Caco-2 (cell line): ENCODE data around the gene GIMAP4. TPM values are rescaled to one million over a fixed set of nuclear protein-coding genes. Genes with fewer than 3 reads are reported as not detected.

ENCODE experiments used
- BruUV-seq: library from RNA; stranded (reverse); fragments of 400-500 nt; replicated peaks from 2 replicates; lab custom pipeline; 2021; lab: Mats Ljungman, UMichigan
- CTCF ChIA-PET: fragments of 300-600 bp; sonication (Branson Sonifier 250); formaldehyde crosslinking; loops from one replicate; lab custom pipeline; 2022; ENCODE audit warnings: antibody characterized with exemption; lab: Charles Lee
- POLR2A ChIA-PET: fragments of 300-600 bp; sonication (Branson Sonifier 250); formaldehyde crosslinking; loops from one replicate; lab custom pipeline; 2022; ENCODE audit warnings: antibody characterized with exemption; lab: Charles Lee
- DNase-seq, 2 experiments: peaks; one replicate each; pipeline versions ENCODE4 v3.0.0 to v3.0.0-alpha.2; 2020 to 2022
- H3K27me3 ChIP-seq: replicated peaks from 2 replicates; pipeline ENCODE4 v1.6.0; 2011; ENCODE audit warnings: low read length; ENCODE audit not compliant: control insufficient read depth, insufficient read depth
- H3K36me3 ChIP-seq: 2 replicates; pipeline ENCODE4 v1.5.1; 2011; ENCODE audit warnings: low read length; ENCODE audit not compliant: control insufficient read depth, insufficient read depth
- H3K4me1 ChIP-seq: fragments of 250-450 bp; sonication (Bioruptor Pico); 2 replicates; pipeline ENCODE4 v1.5.1; 2020; ENCODE audit warnings: mild to moderate bottlenecking
- H3K4me3 ChIP-seq: 2 replicates; pipeline ENCODE4 v1.5.1; 2011; ENCODE audit warnings: low read depth, mild to moderate bottlenecking, control low read depth, low read length
- H3K9me3 ChIP-seq: fragments of 250-450 bp; sonication (Bioruptor Pico); 2 replicates; pipeline ENCODE4 v1.5.1; 2020; ENCODE audit warnings: mild to moderate bottlenecking, moderate library complexity
- H3K27ac Mint-ChIP-seq: one replicate; pipeline ENCODE4 v1.8.0; 2022; ENCODE audit warnings: mixed read lengths; ENCODE audit not compliant: unreplicated experiment
- H3K27me3 Mint-ChIP-seq: one replicate; pipeline ENCODE4 v1.8.0; 2022; ENCODE audit warnings: mixed read lengths; ENCODE audit not compliant: insufficient read depth, unreplicated experiment
- H3K36me3 Mint-ChIP-seq: one replicate; pipeline ENCODE4 v1.8.0; 2022; ENCODE audit warnings: mild to moderate bottlenecking, mixed read lengths; ENCODE audit not compliant: insufficient read depth, unreplicated experiment
- H3K4me1 Mint-ChIP-seq: one replicate; pipeline ENCODE4 v1.8.0; 2022; ENCODE audit warnings: low read depth, mixed read lengths; ENCODE audit not compliant: unreplicated experiment
- H3K4me3 Mint-ChIP-seq: one replicate; pipeline ENCODE4 v1.8.0; 2022; ENCODE audit warnings: mild to moderate bottlenecking, moderate library complexity, mixed read lengths; ENCODE audit not compliant: unreplicated experiment
- H3K9me3 Mint-ChIP-seq: one replicate; pipeline ENCODE4 v1.8.0; 2022; ENCODE audit warnings: mixed read lengths; ENCODE audit not compliant: unreplicated experiment
- CTCF ChIP-seq, 2 experiments: fragments of 200-600 bp in 1 of 2; IDR thresholded peaks; 1 replicate in 1 of 2; 2 replicates in 1 of 2; pipeline versions ENCODE4 v1.5.1 to v1.8.0; 2011 to 2022; ENCODE audit warnings: antibody characterized with exemption in 1 of 2, control low read depth in 1 of 2, inconsistent platforms in 1 of 2, low read depth in 1 of 2, low read length in 1 of 2, mild to moderate bottlenecking in 1 of 2, moderate library complexity in 1 of 2; ENCODE audit not compliant: insufficient read depth in 1 of 2, severe bottlenecking in 1 of 2, unreplicated experiment in 1 of 2
- intact Hi-C: fragments of 100-400 bp; cut with micrococcal nuclease; formaldehyde crosslinking; loops from one replicate; pipeline ENCODE4 v1.10.0; 2022; ENCODE audit not compliant: unreplicated experiment
- total RNA-seq: library from RNA; stranded (reverse); gene quantifications from 2 replicates; pipeline ENCODE4 v1.2.3, GENCODE V29; 2022

The GIMAP4 gene
- total RNA-seq, 1 experiment from 2014 or later: not detected

- no peak for DNase-seq
- ChIA-PET CTCF (no interaction called here), POLR2A (no interaction called here)
- no peaks in the 10 kb centered on the region for H3K36me3 Mint-ChIP-seq
- H3K4me1 Mint-ChIP-seq: no peaks in the 10 kb centered on the region
- intact Hi-C loops: no loop called here
- H3K4me3 Mint-ChIP-seq: no peak overlapping the region
- peaks cover 18% of the 10 kb centered on the region for H3K9me3 Mint-ChIP-seq
- no TSS peak for BruUV-seq
- no peak overlapping the region for H3K27ac Mint-ChIP-seq
- TF ChIP-seq CTCF (IDR thresholded peaks at IDR 0.05; ENCODE audit: insufficient read depth in 1 of 2, low read depth in 1 of 2, low read length in 1 of 2, severe bottlenecking in 1 of 2, unreplicated experiment in 1 of 2): no peak
- Histone ChIP-seq H3K27me3 (no peaks in the 10 kb centered on the region), H3K4me1 (no peaks in the 10 kb centered on the region), H3K9me3 (peaks cover 6% of the 10 kb centered on the region; the same call in 1 of the 2 replicates), H3K4me3 (no peak overlapping the region), H3K36me3 (no peaks in the 10 kb centered on the region)
- peaks cover 9% of the 10 kb centered on the region for H3K27me3 Mint-ChIP-seq
Observed at GRCh38 chr7:150565239-150565638, 2.0 kb upstream of the GIMAP4 start.

- Mint-ChIP-seq H3K4me3 (no peak overlapping the region), H3K27ac (no peak overlapping the region), H3K36me3 (no peaks in the 10 kb centered on the region), H3K27me3 (peaks cover 9% of the 10 kb centered on the region), H3K4me1 (no peaks in the 10 kb centered on the region), H3K9me3 (peaks cover 11% of the 10 kb centered on the region)
- no peaks in the 10 kb centered on the region for H3K9me3 ChIP-seq
- H3K36me3 ChIP-seq: no peaks in the 10 kb centered on the region
- H3K4me1 ChIP-seq: no peaks in the 10 kb centered on the region
- no peak overlapping the region for H3K4me3 ChIP-seq
- POLR2A ChIA-PET: no interaction called here
- BruUV-seq: no TSS peak
- intact Hi-C loops: no loop called here
- CTCF ChIA-PET: no interaction called here
- DNase-seq: no peak
- H3K27me3 ChIP-seq: no peaks in the 10 kb centered on the region; the same call in 1 of the 2 replicates
- no peak for TF ChIP-seq CTCF (IDR thresholded peaks at IDR 0.05; ENCODE audit: insufficient read depth in 1 of 2, low read depth in 1 of 2, low read length in 1 of 2, severe bottlenecking in 1 of 2, unreplicated experiment in 1 of 2)
Observed at GRCh38 chr7:150566123-150566522, 1.1 kb upstream of the GIMAP4 start.

- no peaks in the 10 kb centered on the region for H3K4me1 Mint-ChIP-seq
- H3K27me3 Mint-ChIP-seq: peaks cover 9% of the 10 kb centered on the region
- H3K4me3 Mint-ChIP-seq: no peak overlapping the region
- ChIA-PET CTCF (no interaction called here), POLR2A (no interaction called here)
- Histone ChIP-seq H3K36me3 (no peaks in the 10 kb centered on the region), H3K4me1 (no peaks in the 10 kb centered on the region), H3K9me3 (no peaks in the 10 kb centered on the region), H3K4me3 (no peak overlapping the region), H3K27me3 (no peaks in the 10 kb centered on the region; the same call in 1 of the 2 replicates)
- DNase-seq: no peak
- TF ChIP-seq CTCF (IDR thresholded peaks at IDR 0.05; ENCODE audit: insufficient read depth in 1 of 2, low read depth in 1 of 2, low read length in 1 of 2, severe bottlenecking in 1 of 2, unreplicated experiment in 1 of 2): no peak
- H3K36me3 Mint-ChIP-seq: no peaks in the 10 kb centered on the region
- BruUV-seq: no TSS peak
- H3K27ac Mint-ChIP-seq: no peak overlapping the region
- peaks cover 7% of the 10 kb centered on the region for H3K9me3 Mint-ChIP-seq
- intact Hi-C loops: no loop called here
Observed at GRCh38 chr7:150566572-150566971, 618 bp upstream of the GIMAP4 start.
